Measurements from ENCODE around the gene CA5B.
"Not testable (repeated sequence)": the region's sequence is repeated elsewhere in the genome, so short reads cannot be mapped to it uniquely, and the experiment has no call there.

Gene CA5B

GRCh38 chrX:15814771-15815365 is 76.8 kb downstream of the CA5B start:
- no peak for DNase-seq (ENCODE audit: low spot score)

- DNase-seq (ENCODE audit: low spot score): peak; percentile 32
Measured at GRCh38 chrX:15815779-15816437, 77.8 kb downstream of the CA5B start.

DNA sequence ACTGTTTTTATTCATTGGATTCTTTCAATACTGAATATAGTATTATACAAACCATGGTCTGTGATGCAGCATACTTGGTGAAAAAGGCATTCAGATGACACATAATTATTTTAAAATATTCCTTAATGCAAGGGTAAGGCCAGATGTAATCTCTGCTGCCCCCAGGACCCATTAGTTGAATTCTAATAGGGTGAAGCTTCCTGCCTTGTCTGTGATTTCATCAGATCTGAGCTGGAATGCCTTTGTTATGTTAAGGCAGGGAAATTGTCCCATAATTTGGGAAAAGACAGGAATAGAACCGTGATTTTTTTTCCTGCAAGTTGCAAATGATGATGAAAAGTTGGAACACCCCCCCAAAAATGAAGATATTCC is 78.4 kb downstream of the CA5B start:
- DNase-seq (ENCODE audit: low spot score): no peak

DNA sequence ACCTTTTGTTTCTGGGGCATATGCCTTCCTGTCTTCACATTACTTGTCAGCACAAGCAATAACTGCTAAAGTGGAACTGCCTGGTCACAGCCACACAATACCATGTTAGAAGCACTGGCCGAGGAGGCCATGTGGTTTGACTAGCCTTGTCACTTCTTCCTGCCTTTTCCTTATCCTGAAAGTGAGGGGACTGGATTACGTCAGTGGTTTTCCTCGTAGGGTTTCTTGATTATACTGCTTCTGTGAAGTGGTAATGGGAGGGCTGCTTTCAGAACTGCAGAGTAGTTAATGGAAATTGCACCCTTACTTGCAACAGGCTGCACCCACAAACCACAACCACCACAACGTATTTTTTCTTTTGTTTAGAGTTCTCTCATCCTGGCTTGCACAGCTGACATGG is 78.8 kb downstream of the CA5B start:
- DNase-seq (ENCODE audit: low spot score): peak; percentile 63

GRCh38 chrX:15820106-15821073 is 82.3 kb downstream of the CA5B start:
- no peak for DNase-seq (ENCODE audit: low spot score)

DNA sequence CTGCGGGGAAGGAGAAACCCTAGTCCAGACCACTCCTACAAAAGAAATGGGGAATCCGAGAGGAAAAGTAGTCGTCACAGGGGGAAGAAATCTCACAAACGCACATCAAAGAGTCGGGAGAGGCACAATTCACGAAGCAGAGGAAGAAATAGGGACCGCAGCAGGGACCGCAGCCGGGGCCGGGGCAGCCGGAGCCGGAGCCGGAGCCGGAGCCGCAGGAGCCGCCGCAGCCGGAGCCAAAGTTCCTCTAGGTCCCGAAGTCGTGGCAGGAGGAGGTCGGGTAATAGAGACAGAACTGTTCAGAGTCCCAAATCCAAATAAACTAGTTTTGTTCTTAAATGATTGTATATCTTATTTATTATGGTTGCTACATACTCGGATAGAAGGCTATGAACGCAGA is 84.9 kb downstream of the CA5B start:
- no peak for DNase-seq (ENCODE audit: low spot score)

DNA sequence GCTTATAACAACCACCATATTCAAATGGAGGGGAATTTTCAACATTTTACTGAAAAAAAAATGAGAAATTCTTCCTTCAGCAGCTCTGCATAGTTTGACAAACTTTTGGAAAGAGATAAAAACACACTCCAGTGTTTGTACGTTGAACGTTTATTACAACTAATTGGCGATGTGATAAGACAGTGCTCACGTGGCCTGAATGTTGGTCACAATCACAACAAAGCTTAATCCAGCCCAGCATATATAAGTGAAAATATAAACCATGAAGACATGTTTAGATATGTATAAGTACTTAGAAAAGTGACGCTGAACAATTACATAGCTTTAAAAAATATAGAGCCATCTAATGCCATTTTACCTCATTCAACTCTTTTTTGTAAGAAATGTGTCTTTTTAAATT is 87.9 kb downstream of the CA5B start:
- no peak for DNase-seq (ENCODE audit: low spot score)

- DNase-seq (ENCODE audit: low spot score): no peak
Measured at GRCh38 chrX:15829217-15829616, 91.1 kb downstream of the CA5B start.

- not testable (repeated sequence) for DNase-seq (ENCODE audit: low spot score)
Measured at GRCh38 chrX:15831347-15831746, 93.3 kb downstream of the CA5B start.

- DNase-seq (ENCODE audit: low spot score): no peak
Measured at GRCh38 chrX:15834053-15834452, 96.0 kb downstream of the CA5B start.

- no peak for DNase-seq (ENCODE audit: low spot score)
Measured at GRCh38 chrX:15834827-15835595, 96.9 kb downstream of the CA5B start.
